Measurements from ENCODE around the gene CFAP299. TPM values are rescaled to one million over a fixed set of nuclear protein-coding genes. Genes with fewer than 3 reads are reported as not detected.

CFAP299 gene
- total and polyA plus RNA-seq, 2 experiments from 2014 or later = 0.24 to 1.4 TPM

DNA sequence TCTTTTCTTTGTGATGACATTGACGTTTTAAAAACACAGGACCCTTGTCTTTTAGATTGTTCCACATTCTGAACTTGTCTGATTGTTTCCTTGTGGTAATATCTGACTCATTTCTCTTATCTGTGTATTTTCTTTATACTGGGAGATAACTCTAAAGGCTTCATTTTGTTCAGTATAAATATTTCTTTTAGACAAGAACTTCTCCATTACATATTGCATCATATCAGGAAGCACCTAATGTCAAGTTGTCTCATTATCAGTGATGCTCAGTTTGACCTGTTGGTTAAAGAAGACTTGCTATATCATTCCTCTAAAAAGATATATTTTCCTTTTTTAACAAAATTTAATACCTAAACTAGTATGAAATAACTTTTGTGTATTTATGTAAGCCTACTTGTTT lies 542.7 kb downstream of the CFAP299 start:
- peak in 1 of 2 donors; percentile 23 for DNase-seq (ENCODE audit: low read depth in 1 of 2, low spot score in 1 of 2)
- H3K9me3 ChIP-seq (ENCODE audit: low read depth) = no peaks in the 10 kb centered on the region
- H3K27me3 ChIP-seq = no peaks in the 10 kb centered on the region
- H3K36me3 ChIP-seq = no peaks in the 10 kb centered on the region
- no peak overlapping the region for H3K4me3 ChIP-seq
- H3K4me1 ChIP-seq (ENCODE audit: low read depth) = no peaks in the 10 kb centered on the region
- no peak overlapping the region for H3K27ac ChIP-seq
- TF ChIP-seq, protein P1, sequence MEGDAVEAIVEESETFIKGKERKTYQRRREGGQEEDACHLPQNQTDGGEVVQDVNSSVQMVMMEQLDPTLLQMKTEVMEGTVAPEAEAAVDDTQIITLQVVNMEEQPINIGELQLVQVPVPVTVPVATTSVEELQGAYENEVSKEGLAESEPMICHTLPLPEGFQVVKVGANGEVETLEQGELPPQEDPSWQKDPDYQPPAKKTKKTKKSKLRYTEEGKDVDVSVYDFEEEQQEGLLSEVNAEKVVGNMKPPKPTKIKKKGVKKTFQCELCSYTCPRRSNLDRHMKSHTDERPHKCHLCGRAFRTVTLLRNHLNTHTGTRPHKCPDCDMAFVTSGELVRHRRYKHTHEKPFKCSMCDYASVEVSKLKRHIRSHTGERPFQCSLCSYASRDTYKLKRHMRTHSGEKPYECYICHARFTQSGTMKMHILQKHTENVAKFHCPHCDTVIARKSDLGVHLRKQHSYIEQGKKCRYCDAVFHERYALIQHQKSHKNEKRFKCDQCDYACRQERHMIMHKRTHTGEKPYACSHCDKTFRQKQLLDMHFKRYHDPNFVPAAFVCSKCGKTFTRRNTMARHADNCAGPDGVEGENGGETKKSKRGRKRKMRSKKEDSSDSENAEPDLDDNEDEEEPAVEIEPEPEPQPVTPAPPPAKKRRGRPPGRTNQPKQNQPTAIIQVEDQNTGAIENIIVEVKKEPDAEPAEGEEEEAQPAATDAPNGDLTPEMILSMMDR (IDR thresholded peaks at IDR 0.05; ENCODE audit: low read depth, low read length) = no peak

- no peak for DNase-seq (ENCODE audit: low read depth in 1 of 2, low spot score in 1 of 2)
- Histone ChIP-seq H3K9me3 (ENCODE audit: low read depth) (peaks cover 2% of the 10 kb centered on the region), H3K27ac (no peak overlapping the region), H3K4me1 (ENCODE audit: low read depth) (no peaks in the 10 kb centered on the region), H3K36me3 (no peaks in the 10 kb centered on the region), H3K4me3 (no peak overlapping the region), H3K27me3 (no peaks in the 10 kb centered on the region)
- TF ChIP-seq, protein P1 (IDR thresholded peaks at IDR 0.05; ENCODE audit: low read depth, low read length) = no peak
These were observed 562.2 kb downstream of the CFAP299 start for GRCh38 chr4:80897537-80898303.

GRCh38 chr4:80900908-80901307 lies 565.4 kb downstream of the CFAP299 start:
- Histone ChIP-seq H3K36me3 (no peaks in the 10 kb centered on the region), H3K4me3 (no peak overlapping the region), H3K27ac (no peak overlapping the region), H3K27me3 (no peaks in the 10 kb centered on the region), H3K9me3 (ENCODE audit: low read depth) (no peaks in the 10 kb centered on the region), H3K4me1 (ENCODE audit: low read depth) (no peaks in the 10 kb centered on the region)
- DNase-seq (ENCODE audit: low read depth in 1 of 2, low spot score in 1 of 2) = no peak
- TF ChIP-seq, protein P1 (IDR thresholded peaks at IDR 0.05; ENCODE audit: low read depth, low read length) = no peak

DNA sequence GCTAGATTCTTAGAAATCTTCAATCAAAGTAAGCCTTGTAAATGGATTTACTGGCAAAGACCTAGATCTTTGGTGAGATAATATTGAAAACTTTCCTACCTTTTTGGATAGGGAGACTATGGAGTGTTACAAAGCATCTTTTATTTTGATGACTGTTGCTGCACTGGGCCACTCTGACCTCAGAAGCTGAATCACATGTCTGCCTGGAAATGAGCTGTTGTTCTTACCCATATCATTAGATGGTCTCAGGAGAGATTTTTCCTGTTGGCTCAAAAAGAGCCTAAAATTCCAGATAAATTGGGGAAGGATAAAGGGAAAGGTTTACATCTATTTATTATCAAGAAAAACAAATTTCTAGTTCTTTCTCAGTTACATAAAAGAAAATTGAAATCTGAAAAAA lies 567.5 kb downstream of the CFAP299 start:
- H3K27ac ChIP-seq = no peak overlapping the region
- H3K27me3 ChIP-seq = no peaks in the 10 kb centered on the region
- H3K4me1 ChIP-seq (ENCODE audit: low read depth) = no peaks in the 10 kb centered on the region
- DNase-seq (ENCODE audit: low read depth in 1 of 2, low spot score in 1 of 2) = peak in 1 of 2 donors; percentile 24
- H3K36me3 ChIP-seq = no peaks in the 10 kb centered on the region
- TF ChIP-seq, protein P1 (IDR thresholded peaks at IDR 0.05; ENCODE audit: low read depth, low read length) = no peak
- H3K9me3 ChIP-seq (ENCODE audit: low read depth) = no peaks in the 10 kb centered on the region
- H3K4me3 ChIP-seq = no peak overlapping the region

DNA sequence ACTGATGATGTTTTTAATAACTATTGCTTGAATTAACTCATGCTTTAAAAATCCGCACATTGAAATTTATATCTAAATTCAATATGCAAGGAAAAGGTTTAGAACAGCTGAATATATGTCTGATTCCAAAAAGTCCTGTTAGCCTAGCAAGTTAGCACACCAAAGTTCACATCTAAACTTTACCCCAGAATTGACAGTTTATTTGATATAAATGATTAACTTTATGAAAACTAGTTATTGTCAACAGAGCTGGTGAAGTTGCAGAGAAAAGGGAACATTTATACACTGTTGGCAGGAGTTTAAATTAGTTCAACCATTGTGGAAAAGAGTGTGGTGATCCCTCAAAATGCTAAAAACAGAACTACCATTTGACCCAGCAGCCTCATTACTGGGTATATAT lies 574.4 kb downstream of the CFAP299 start:
- TF ChIP-seq, protein P1 (IDR thresholded peaks at IDR 0.05; ENCODE audit: low read depth, low read length) = no peak
- no peaks in the 10 kb centered on the region for H3K9me3 ChIP-seq (ENCODE audit: low read depth)
- H3K4me1 ChIP-seq (ENCODE audit: low read depth) = no peaks in the 10 kb centered on the region
- H3K36me3 ChIP-seq = no peaks in the 10 kb centered on the region
- DNase-seq (ENCODE audit: low read depth in 1 of 2, low spot score in 1 of 2) = no peak
- H3K27ac ChIP-seq = no peak overlapping the region
- no peak overlapping the region for H3K4me3 ChIP-seq
- H3K27me3 ChIP-seq = no peaks in the 10 kb centered on the region
